Osteoblast (primary cell): ENCODE data around the gene RGS4. TPM values are rescaled to one million over a fixed set of nuclear protein-coding genes. Genes with fewer than 3 reads are reported as not detected.

ENCODE experiments used
- DNase-seq: peaks from one replicate; pipeline ENCODE4 v3.0.0; 2011; ENCODE audit warnings: low spot score, mixed read lengths; ENCODE audit not compliant: insufficient read length; ENCODE audit errors: missing footprints
- H2AFZ ChIP-seq: 2 replicates; pipeline ENCODE4 v1.6.0; 2011; ENCODE audit warnings: mild to moderate bottlenecking, low read length
- H3K27ac ChIP-seq: 2 replicates; pipeline ENCODE4 v1.5.1; 2011; ENCODE audit warnings: mild to moderate bottlenecking, low read depth, low read length, moderate library complexity
- H3K27me3 ChIP-seq: 2 replicates; pipeline ENCODE4 v1.6.0; 2012; ENCODE audit warnings: mild to moderate bottlenecking, control low read depth, inconsistent platforms, low read length, moderate library complexity; ENCODE audit not compliant: insufficient read depth
- H3K36me3 ChIP-seq: 2 replicates; pipeline ENCODE4 v1.5.1; 2011; ENCODE audit warnings: mild to moderate bottlenecking, low read length, control low read depth, moderate library complexity; ENCODE audit not compliant: insufficient read depth
- H3K4me1 ChIP-seq: 2 replicates; pipeline ENCODE4 v1.5.1; 2011; ENCODE audit warnings: mild to moderate bottlenecking, low read length, control low read depth, moderate library complexity; ENCODE audit not compliant: insufficient read depth
- H3K4me2 ChIP-seq: 2 replicates; pipeline ENCODE4 v1.6.0; 2011; ENCODE audit warnings: mild to moderate bottlenecking, low read length; ENCODE audit not compliant: insufficient read depth
- H3K4me3 ChIP-seq: fragments of 200-600 bp; sonication (generic); 3 replicates; pipeline ENCODE4 v1.5.1; 2012; ENCODE audit warnings: mild to moderate bottlenecking, low read length, inconsistent platforms; ENCODE audit not compliant: insufficient read depth
- H3K79me2 ChIP-seq: 2 replicates; pipeline ENCODE4 v1.6.0; 2012; ENCODE audit warnings: mild to moderate bottlenecking, low read length, control low read depth, inconsistent platforms; ENCODE audit not compliant: insufficient read depth
- H3K9me3 ChIP-seq: 2 replicates; pipeline ENCODE4 v1.5.1; 2011; ENCODE audit warnings: low read depth, low read length, control low read depth
- H4K20me1 ChIP-seq: 2 replicates; pipeline ENCODE4 v1.6.0; 2012; ENCODE audit warnings: mild to moderate bottlenecking, low read length, control low read depth; ENCODE audit not compliant: insufficient read depth
- total RNA-seq: library from RNA; depleted of rRNA; stranded (reverse); fragments of >200 nt; gene quantifications from 2 replicates; pipeline ENCODE4 v1.2.3, GENCODE V29; 2012
- TF ChIP-seq, protein P1 (sequence below): IDR thresholded peaks from 2 replicates; pipeline ENCODE4 v1.5.1; 2011; ENCODE audit warnings: mild to moderate bottlenecking, low read depth, low read length, moderate library complexity; ENCODE audit errors: extremely low read depth

The RGS4 gene
- total RNA-seq, 1 donor, result 142 TPM

DNA sequence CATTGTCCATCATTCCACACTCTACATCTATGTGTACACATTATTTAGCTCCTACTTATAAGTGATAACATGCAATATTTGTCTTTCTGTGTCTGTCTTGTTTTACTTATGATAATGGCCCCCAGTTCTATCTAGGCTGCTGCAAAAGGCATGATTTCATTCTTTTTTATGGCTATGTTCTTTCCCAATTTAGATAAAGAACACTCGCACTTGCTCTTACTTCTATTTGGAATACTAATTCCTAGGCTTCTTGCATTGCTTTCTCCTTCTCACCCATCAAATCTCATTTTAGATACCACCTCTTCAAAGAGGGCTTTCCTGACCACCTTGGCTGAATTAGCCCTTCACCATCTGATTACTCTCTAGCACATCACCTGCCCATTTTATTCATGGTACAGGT, 3.0 kb upstream of the RGS4 start:
- no peak overlapping the region for H3K4me2 ChIP-seq
- TF ChIP-seq, protein P1, sequence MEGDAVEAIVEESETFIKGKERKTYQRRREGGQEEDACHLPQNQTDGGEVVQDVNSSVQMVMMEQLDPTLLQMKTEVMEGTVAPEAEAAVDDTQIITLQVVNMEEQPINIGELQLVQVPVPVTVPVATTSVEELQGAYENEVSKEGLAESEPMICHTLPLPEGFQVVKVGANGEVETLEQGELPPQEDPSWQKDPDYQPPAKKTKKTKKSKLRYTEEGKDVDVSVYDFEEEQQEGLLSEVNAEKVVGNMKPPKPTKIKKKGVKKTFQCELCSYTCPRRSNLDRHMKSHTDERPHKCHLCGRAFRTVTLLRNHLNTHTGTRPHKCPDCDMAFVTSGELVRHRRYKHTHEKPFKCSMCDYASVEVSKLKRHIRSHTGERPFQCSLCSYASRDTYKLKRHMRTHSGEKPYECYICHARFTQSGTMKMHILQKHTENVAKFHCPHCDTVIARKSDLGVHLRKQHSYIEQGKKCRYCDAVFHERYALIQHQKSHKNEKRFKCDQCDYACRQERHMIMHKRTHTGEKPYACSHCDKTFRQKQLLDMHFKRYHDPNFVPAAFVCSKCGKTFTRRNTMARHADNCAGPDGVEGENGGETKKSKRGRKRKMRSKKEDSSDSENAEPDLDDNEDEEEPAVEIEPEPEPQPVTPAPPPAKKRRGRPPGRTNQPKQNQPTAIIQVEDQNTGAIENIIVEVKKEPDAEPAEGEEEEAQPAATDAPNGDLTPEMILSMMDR, result no peak

DNA sequence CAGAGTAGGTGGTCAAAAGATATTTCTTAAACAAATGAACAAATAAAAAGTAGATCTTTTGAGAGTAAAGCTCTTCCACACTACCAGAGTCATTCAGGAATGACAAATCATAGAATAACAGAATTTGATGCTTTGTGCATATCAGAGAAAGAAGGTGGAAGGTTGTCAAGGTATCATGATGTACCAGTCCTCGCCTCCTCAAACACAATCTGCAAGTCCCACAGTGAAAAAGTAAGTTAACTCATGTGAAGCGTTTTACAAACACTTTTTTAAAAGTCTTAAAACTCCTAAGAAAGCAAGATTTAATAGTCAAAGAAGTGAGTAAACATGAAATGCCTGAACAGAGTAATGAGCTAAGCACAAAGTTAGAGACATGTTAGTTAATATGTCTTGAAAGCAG, 2.5 kb upstream of the RGS4 start:
- DNase-seq, result no peak
- Histone ChIP-seq H3K36me3 (no peaks in the 10 kb centered on the region), H3K79me2 (peaks cover 28% of the 10 kb centered on the region), H3K9me3 (no peaks in the 10 kb centered on the region), H2AFZ (no peak overlapping the region), H3K4me3 (no peak overlapping the region), H4K20me1 (no peaks in the 10 kb centered on the region), H3K4me2 (no peak overlapping the region), H3K27ac (no peak overlapping the region), H3K4me1 (peaks cover 7% of the 10 kb centered on the region), H3K27me3 (no peaks in the 10 kb centered on the region)
- TF ChIP-seq, protein P1, result no peak

More for the DNA sequence above, 3.0 kb upstream of the RGS4 start:
- H3K27me3 ChIP-seq, result no peaks in the 10 kb centered on the region
- no peak overlapping the region for H3K27ac ChIP-seq
- no peak overlapping the region for H2AFZ ChIP-seq
- DNase-seq, result no peak
- peaks cover 24% of the 10 kb centered on the region for H3K79me2 ChIP-seq
- no peak overlapping the region for H3K4me3 ChIP-seq
- H3K36me3 ChIP-seq, result no peaks in the 10 kb centered on the region
- no peaks in the 10 kb centered on the region for H4K20me1 ChIP-seq
- peaks cover 3% of the 10 kb centered on the region for H3K4me1 ChIP-seq
- no peaks in the 10 kb centered on the region for H3K9me3 ChIP-seq

DNA sequence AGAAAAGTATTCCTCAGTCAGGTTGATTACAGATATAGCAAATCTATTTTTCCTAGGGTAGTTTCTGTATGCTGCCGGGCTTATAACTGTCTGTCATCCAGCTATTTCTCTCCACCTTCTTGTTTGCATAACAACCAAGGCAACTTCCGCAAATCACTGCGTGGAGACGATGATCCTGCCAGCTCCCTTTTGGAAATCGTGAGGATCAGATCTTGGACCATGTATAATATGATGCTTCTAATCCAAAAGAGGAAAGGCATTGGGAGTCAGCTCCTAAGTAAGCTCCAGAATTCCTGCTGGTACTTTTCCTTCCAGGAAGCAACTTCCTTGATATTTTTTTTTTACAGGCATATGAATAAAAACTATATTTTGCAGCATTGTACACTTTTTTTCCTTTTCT, 445 bp upstream of the RGS4 start:
- peak overlapping the region; percentile 83 for H3K4me3 ChIP-seq
- peaks cover 24% of the 10 kb centered on the region for H3K4me1 ChIP-seq
- TF ChIP-seq, protein P1, result no peak
- no peak for DNase-seq
- peak overlapping the region; percentile 82 for H3K27ac ChIP-seq
- peak overlapping the region; percentile 88 for H3K4me2 ChIP-seq
- peaks cover 18% of the 10 kb centered on the region for H3K36me3 ChIP-seq
- no peaks in the 10 kb centered on the region for H3K9me3 ChIP-seq
- peak overlapping the region; percentile 60 for H2AFZ ChIP-seq
- no peaks in the 10 kb centered on the region for H4K20me1 ChIP-seq
- no peaks in the 10 kb centered on the region for H3K27me3 ChIP-seq
- H3K79me2 ChIP-seq, result peaks cover 38% of the 10 kb centered on the region

DNA sequence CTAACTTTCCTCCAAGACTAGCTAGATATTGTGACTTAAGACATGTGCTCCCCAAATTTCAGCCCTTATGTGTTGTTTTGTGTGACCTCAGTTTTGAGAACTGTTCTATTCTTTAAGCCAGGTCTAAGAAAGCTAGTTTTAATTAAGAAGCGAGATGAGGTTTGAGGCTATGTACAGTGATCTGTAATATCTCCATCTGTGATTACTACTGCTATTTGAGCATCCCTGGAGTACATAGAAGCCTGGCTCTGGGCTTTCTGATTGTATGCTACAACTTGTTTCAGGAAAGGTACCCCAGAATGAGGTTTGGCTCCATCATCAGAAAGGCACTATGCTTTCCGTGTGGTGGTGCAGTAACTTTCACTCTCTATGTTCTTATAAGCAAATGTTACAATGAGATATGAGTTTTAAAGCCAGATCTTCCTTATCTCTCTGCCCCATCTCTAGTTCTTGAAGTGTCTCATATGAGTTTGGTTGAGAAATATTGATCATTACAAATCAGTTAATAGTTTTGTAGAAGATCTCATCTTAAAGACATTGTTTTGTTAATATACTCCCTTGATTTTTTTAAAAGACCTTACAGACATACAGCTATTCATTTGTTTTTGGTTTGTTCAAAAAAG, 605 bp downstream of the RGS4 start:
- no peak for DNase-seq
- peak overlapping the region; percentile 2 for H2AFZ ChIP-seq
- H3K27me3 ChIP-seq, result no peaks in the 10 kb centered on the region
- H3K79me2 ChIP-seq, result peaks cover 44% of the 10 kb centered on the region
- H4K20me1 ChIP-seq, result no peaks in the 10 kb centered on the region
- H3K27ac ChIP-seq, result peak overlapping the region; percentile 82
- peak overlapping the region; percentile 83 for H3K4me3 ChIP-seq
- TF ChIP-seq, protein P1, result no peak
- no peaks in the 10 kb centered on the region for H3K9me3 ChIP-seq
- peaks cover 29% of the 10 kb centered on the region for H3K36me3 ChIP-seq
- peak overlapping the region; percentile 88 for H3K4me2 ChIP-seq
- H3K4me1 ChIP-seq, result peaks cover 28% of the 10 kb centered on the region
